GM23338 (cell line): ENCODE results near the gene FUZ. TPM values are rescaled to one million over a fixed set of nuclear protein-coding genes. Genes with fewer than 3 reads are reported as not detected.

Experiments used
- ATAC-seq: fragments of 200-7000 bp; cut with Tn5 transposase; 3 replicates; pipeline ENCODE4 v1.9.1; 2020
- DNase-seq: peaks from one replicate; pipeline ENCODE4 v3.0.0-alpha.2; 2015; ENCODE audit warnings: low spot score
- H2AFZ ChIP-seq: fragments of 200-600 bp; sonication (generic); 2 replicates; pipeline ENCODE4 v1.8.0; 2016; ENCODE audit warnings: antibody characterized with exemption, mild to moderate bottlenecking, moderate library complexity
- H3F3A ChIP-seq: fragments of 200-600 bp; sonication (generic); replicated peaks from 2 replicates; pipeline ENCODE4 v1.8.0; 2017; ENCODE audit warnings: antibody characterized with exemption, mixed run types, low read depth
- H3K27ac ChIP-seq: fragments of 200-600 bp; sonication (generic); 2 replicates; pipeline ENCODE4 v1.6.1; 2016; ENCODE audit warnings: low read depth
- H3K27me3 ChIP-seq: fragments of 200-600 bp; sonication (generic); 2 replicates; pipeline ENCODE4 v1.8.0; 2016; ENCODE audit warnings: mild to moderate bottlenecking, mixed run types, moderate library complexity; ENCODE audit not compliant: insufficient read depth
- H3K36me3 ChIP-seq: fragments of 200-600 bp; sonication (generic); 2 replicates; pipeline ENCODE4 v1.8.0; 2016; ENCODE audit warnings: mild to moderate bottlenecking; ENCODE audit not compliant: insufficient read depth
- H3K4me1 ChIP-seq: fragments of 200-600 bp; sonication (generic); 2 replicates; pipeline ENCODE4 v1.8.0; 2016; ENCODE audit warnings: mild to moderate bottlenecking, moderate library complexity; ENCODE audit not compliant: insufficient read depth
- H3K4me2 ChIP-seq: fragments of 200-600 bp; sonication (generic); 2 replicates; pipeline ENCODE4 v1.7.1; 2017; ENCODE audit warnings: mixed run types
- H3K4me3 ChIP-seq: fragments of 200-600 bp; sonication (generic); 2 replicates; pipeline ENCODE4 v1.6.1; 2016; ENCODE audit warnings: mixed run types
- H3K79me2 ChIP-seq: fragments of 200-600 bp; sonication (generic); replicated peaks from 2 replicates; pipeline ENCODE4 v1.8.0; 2017; ENCODE audit warnings: mild to moderate bottlenecking; ENCODE audit not compliant: insufficient read depth
- H3K9me2 ChIP-seq: fragments of 200-600 bp; sonication (generic); 2 replicates; pipeline ENCODE4 v1.8.0; 2017; ENCODE audit not compliant: insufficient read depth
- H4K20me1 ChIP-seq: fragments of 200-600 bp; sonication (generic); replicated peaks from 2 replicates; pipeline ENCODE4 v1.8.0; 2017; ENCODE audit warnings: mild to moderate bottlenecking; ENCODE audit not compliant: insufficient read depth
- H3K27ac Mint-ChIP-seq: 2 replicates; pipeline ENCODE4 v1.8.0; 2020; ENCODE audit warnings: inconsistent platforms, mild to moderate bottlenecking, moderate library complexity, mixed read lengths
- H3K27me3 Mint-ChIP-seq: 3 replicates; pipeline ENCODE4 v1.8.0; 2022; ENCODE audit warnings: low read depth, mild to moderate bottlenecking, moderate library complexity, mixed read lengths, inconsistent platforms; ENCODE audit not compliant: insufficient read depth, poor library complexity
- H3K36me3 Mint-ChIP-seq: 3 replicates; pipeline ENCODE4 v1.8.0; 2021; ENCODE audit warnings: low read depth, mild to moderate bottlenecking, inconsistent platforms, moderate library complexity, mixed read lengths
- H3K4me1 Mint-ChIP-seq: 3 replicates; pipeline ENCODE4 v1.8.0; 2020; ENCODE audit warnings: mild to moderate bottlenecking, inconsistent platforms, mixed read lengths
- H3K4me3 Mint-ChIP-seq: 3 replicates; pipeline ENCODE4 v1.8.0; 2021; ENCODE audit warnings: moderate library complexity, mild to moderate bottlenecking, inconsistent platforms, mixed read lengths
- H3K9me3 Mint-ChIP-seq: 3 replicates; pipeline ENCODE4 v1.8.0; 2020; ENCODE audit warnings: moderate library complexity, mild to moderate bottlenecking, inconsistent platforms, mixed read lengths
- CREB1 ChIP-seq: fragments of 250-450 bp; sonication (Bioruptor Pico); IDR thresholded peaks from 2 replicates; pipeline ENCODE4 v1.5.0; 2020; ENCODE audit warnings: low read depth, mild to moderate bottlenecking, moderate library complexity
- EZH2 ChIP-seq: fragments of 200-600 bp; sonication (generic); IDR thresholded peaks from one replicate; pipeline ENCODE4 v1.8.0; 2017; ENCODE audit warnings: antibody characterized with exemption, mild to moderate bottlenecking, low read depth; ENCODE audit not compliant: unreplicated experiment
- NANOG ChIP-seq: IDR thresholded peaks from 2 replicates; pipeline ENCODE4 v1.6.1; 2016; ENCODE audit warnings: antibody characterized with exemption, borderline replicate concordance
- POLR2AphosphoS5 ChIP-seq: IDR thresholded peaks from 2 replicates; pipeline ENCODE4 v1.6.1; 2016; ENCODE audit warnings: antibody characterized with exemption, low read depth
- STAT1 ChIP-seq: IDR thresholded peaks from one replicate; pipeline ENCODE4 v1.6.1; 2016; ENCODE audit warnings: antibody characterized with exemption; ENCODE audit not compliant: unreplicated experiment
- polyA plus RNA-seq: library from polyadenylated mRNA; unstranded; fragments of >200 nt; fragmentation: Nextera tagmentation; extraction: Ambion mirVana; gene quantifications from 2 replicates; pipeline ENCODE4 v1.2.1, GENCODE V29; 2016
- total RNA-seq: library from RNA; depleted of rRNA; stranded (reverse); fragments of >200 nt; shearing (Covaris generic); gene quantifications from 2 replicates; pipeline ENCODE4 v1.2.3, GENCODE V29; 2014
- TF ChIP-seq, protein P1 (sequence below), 2 experiments: fragments of 200-600 bp in 1 of 2; sonication (generic) in 1 of 2; conservative IDR thresholded peaks; 2 replicates each; pipeline versions ENCODE4 v1.5.1 to v1.6.1; 2016 to 2017; ENCODE audit warnings: antibody characterized with exemption in 2 of 2, low read depth in 2 of 2, mild to moderate bottlenecking in 2 of 2, moderate library complexity in 1 of 2
- TF ChIP-seq, protein P2 (sequence below): IDR thresholded peaks from 2 replicates; pipeline ENCODE4 v1.6.1; 2016; ENCODE audit warnings: antibody characterized with exemption

Gene FUZ
- total and polyA plus RNA-seq, 2 experiments from 2014 or later, result 24.3 to 34.8 TPM

DNA sequence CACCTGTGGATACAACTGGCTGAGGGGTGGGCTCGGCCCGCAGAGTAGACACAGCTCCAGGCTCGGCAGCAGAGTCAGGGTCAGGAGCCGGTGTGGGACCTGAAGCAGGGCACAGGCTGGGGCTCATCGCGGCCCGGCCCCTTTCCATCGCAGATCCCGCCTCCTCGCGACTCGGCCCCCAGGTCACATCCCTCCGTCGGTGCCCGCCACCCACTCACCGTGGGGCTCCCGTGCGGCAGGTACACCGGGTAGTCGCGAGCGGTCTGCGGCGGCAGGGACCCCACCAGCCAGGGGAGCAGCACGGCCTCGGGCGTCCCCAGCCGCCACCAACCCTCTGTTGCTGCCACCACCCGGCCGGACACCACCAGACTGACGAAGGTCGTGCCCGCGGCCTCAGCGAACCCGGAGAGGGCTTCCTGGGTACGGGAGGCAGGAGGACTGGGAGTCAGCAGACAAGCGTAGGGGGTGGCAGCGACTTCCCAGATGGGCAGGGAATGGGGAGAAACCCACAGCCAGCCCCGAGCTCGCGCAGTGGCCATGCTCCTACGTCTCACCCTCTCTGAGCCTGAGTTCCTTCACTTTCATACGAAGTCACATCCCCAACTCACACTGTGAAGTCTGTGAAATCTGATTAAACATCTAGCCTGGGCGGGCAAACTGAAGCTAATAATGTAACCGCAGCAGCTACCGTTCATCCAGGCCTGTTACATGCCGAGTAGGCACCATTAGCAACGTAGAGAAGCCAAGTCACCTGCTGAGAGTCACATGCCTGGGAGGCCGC is 3.7 kb downstream of the FUZ start:
- H3K27me3 ChIP-seq, result no peaks in the 10 kb centered on the region
- H2AFZ ChIP-seq, result peak overlapping the region; percentile 68; the same call in 1 of the 2 replicates
- H3K4me2 ChIP-seq, result peak overlapping the region; percentile 87
- no peaks in the 10 kb centered on the region for H3K9me2 ChIP-seq
- no peaks in the 10 kb centered on the region; the same call in 1 of the 2 replicates for H4K20me1 ChIP-seq
- no peak for TF ChIP-seq POLR2AphosphoS5
- TF ChIP-seq, protein P1, sequence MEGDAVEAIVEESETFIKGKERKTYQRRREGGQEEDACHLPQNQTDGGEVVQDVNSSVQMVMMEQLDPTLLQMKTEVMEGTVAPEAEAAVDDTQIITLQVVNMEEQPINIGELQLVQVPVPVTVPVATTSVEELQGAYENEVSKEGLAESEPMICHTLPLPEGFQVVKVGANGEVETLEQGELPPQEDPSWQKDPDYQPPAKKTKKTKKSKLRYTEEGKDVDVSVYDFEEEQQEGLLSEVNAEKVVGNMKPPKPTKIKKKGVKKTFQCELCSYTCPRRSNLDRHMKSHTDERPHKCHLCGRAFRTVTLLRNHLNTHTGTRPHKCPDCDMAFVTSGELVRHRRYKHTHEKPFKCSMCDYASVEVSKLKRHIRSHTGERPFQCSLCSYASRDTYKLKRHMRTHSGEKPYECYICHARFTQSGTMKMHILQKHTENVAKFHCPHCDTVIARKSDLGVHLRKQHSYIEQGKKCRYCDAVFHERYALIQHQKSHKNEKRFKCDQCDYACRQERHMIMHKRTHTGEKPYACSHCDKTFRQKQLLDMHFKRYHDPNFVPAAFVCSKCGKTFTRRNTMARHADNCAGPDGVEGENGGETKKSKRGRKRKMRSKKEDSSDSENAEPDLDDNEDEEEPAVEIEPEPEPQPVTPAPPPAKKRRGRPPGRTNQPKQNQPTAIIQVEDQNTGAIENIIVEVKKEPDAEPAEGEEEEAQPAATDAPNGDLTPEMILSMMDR (conservative IDR thresholded peaks at IDR 0.05; ENCODE audit: low read depth in 2 of 2), result peak; percentile 10 to 50; a peak in 2 of 4 replicates
- DNase-seq (peak; percentile 66), ATAC-seq (peak; percentile 23)
- no peaks in the 10 kb centered on the region; the same call in 1 of the 2 replicates for H3K36me3 ChIP-seq
- Mint-ChIP-seq H3K27me3 (peaks cover 28% of the 10 kb centered on the region), H3K4me1 (peaks cover 25% of the 10 kb centered on the region), H3K9me3 (no peaks in the 10 kb centered on the region; the same call in 2 of the 3 replicates), H3K36me3 (peaks cover 26% of the 10 kb centered on the region), H3K4me3 (peak overlapping the region; percentile 81), H3K27ac (peak overlapping the region; percentile 56; the same call in 1 of the 2 replicates)
- no peaks in the 10 kb centered on the region for H3K79me2 ChIP-seq
- peaks cover 25% of the 10 kb centered on the region; the same call in 1 of the 2 replicates for H3K4me1 ChIP-seq
- H3K4me3 ChIP-seq, result peak overlapping the region; percentile 63
- peak overlapping the region; percentile 33; the same call in 1 of the 2 replicates for H3K27ac ChIP-seq
- peaks cover 29% of the 10 kb centered on the region for H3F3A ChIP-seq

DNA sequence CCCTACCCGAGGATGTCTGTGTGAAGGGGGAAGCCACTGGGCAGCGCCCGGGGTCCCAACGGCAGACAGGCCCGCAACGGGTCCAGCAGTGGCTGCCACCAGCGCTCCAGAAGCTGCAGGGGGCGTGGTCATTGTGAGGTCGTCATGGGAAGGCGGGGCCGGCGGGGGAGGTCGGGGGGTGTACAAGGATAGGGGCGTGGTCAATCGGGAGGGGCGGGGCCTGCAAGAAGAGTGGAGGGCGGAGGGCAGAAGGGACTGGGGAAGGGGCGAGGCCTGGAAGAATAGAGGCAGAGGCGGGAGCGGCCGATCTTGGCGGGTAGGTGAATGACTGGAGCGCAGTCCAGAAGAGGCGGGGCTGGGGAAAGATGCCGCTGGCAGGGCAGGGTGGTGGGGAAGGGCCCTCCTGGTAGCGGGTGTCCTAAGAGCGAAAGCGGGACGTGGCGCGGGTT is 4.4 kb downstream of the FUZ start:
- Histone ChIP-seq H3K4me2 (peak overlapping the region; percentile 87), H4K20me1 (no peaks in the 10 kb centered on the region; the same call in 1 of the 2 replicates), H2AFZ (peak overlapping the region; percentile 68; the same call in 1 of the 2 replicates), H3F3A (peaks cover 29% of the 10 kb centered on the region), H3K4me3 (peak overlapping the region; percentile 63), H3K36me3 (no peaks in the 10 kb centered on the region; the same call in 1 of the 2 replicates), H3K9me2 (no peaks in the 10 kb centered on the region), H3K79me2 (no peaks in the 10 kb centered on the region), H3K27ac (peak overlapping the region; percentile 55), H3K27me3 (no peaks in the 10 kb centered on the region), H3K4me1 (peaks cover 25% of the 10 kb centered on the region; the same call in 1 of the 2 replicates)
- Mint-ChIP-seq H3K27me3 (peaks cover 28% of the 10 kb centered on the region), H3K27ac (peak overlapping the region; percentile 56; the same call in 1 of the 2 replicates), H3K4me3 (peak overlapping the region; percentile 81), H3K9me3 (no peaks in the 10 kb centered on the region; the same call in 2 of the 3 replicates), H3K4me1 (peaks cover 25% of the 10 kb centered on the region), H3K36me3 (peaks cover 31% of the 10 kb centered on the region)
- ATAC-seq, result peak; percentile 67
- TF ChIP-seq, protein P2, sequence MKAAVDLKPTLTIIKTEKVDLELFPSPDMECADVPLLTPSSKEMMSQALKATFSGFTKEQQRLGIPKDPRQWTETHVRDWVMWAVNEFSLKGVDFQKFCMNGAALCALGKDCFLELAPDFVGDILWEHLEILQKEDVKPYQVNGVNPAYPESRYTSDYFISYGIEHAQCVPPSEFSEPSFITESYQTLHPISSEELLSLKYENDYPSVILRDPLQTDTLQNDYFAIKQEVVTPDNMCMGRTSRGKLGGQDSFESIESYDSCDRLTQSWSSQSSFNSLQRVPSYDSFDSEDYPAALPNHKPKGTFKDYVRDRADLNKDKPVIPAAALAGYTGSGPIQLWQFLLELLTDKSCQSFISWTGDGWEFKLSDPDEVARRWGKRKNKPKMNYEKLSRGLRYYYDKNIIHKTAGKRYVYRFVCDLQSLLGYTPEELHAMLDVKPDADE, result no peak
- TF ChIP-seq EZH2, result no peak
- TF ChIP-seq NANOG, result no peak
- no peak for TF ChIP-seq STAT1
- TF ChIP-seq CREB1 (CRISPR knock-in tag), result peak; percentile 73
- TF ChIP-seq POLR2AphosphoS5, result peak; percentile 76
- DNase-seq, result peak; percentile 99
